Endothelial cell of umbilical vein (primary cell): ENCODE data around the gene TAS1R3.

Source experiments
- CTCF ChIP-seq, 2 donors: IDR thresholded peaks; 1 replicate in 1 of 2; 2 replicates in 1 of 2; pipeline ENCODE4 v1.5.1; 2011; ENCODE audit warnings: low read length in 2 of 2, mild to moderate bottlenecking in 2 of 2, moderate library complexity in 2 of 2, control low read depth in 1 of 2, inconsistent platforms in 1 of 2, low read depth in 1 of 2; ENCODE audit not compliant: insufficient read depth in 1 of 2; ENCODE audit errors: extremely low read depth in 1 of 2
- EZH2 ChIP-seq: IDR thresholded peaks from 2 replicates; pipeline ENCODE4 v1.6.1; 2012; ENCODE audit warnings: borderline replicate concordance, low read depth, mild to moderate bottlenecking, moderate library complexity, low read length, inconsistent platforms; ENCODE audit not compliant: severe bottlenecking
- MAX ChIP-seq: IDR thresholded peaks from 2 replicates; pipeline ENCODE4 v1.6.1; 2011; ENCODE audit not compliant: insufficient read depth, insufficient read length
- MYC ChIP-seq: IDR thresholded peaks from one replicate; pipeline ENCODE4 v1.6.1; 2011; ENCODE audit warnings: mild to moderate bottlenecking, low read depth, low read length
- POLR2AphosphoS5 ChIP-seq: IDR thresholded peaks from 2 replicates; pipeline ENCODE4 v1.6.1; 2012; ENCODE audit warnings: low read depth, mild to moderate bottlenecking, control low read depth, low read length, moderate library complexity; ENCODE audit not compliant: insufficient read depth

GRCh38 chr1:1345860-1346500, 14.9 kb downstream of the TAS1R3 start:
- no peak for TF ChIP-seq CTCF (IDR thresholded peaks at IDR 0.05; ENCODE audit: extremely low read depth in 1 of 2, insufficient read depth in 1 of 2, low read depth in 1 of 2, low read length in 2 of 2)
- TF ChIP-seq EZH2: no peak
- TF ChIP-seq POLR2AphosphoS5: no peak
- TF ChIP-seq MAX: no peak
- no peak for TF ChIP-seq MYC
